SHP77 treated with DMSO at 0.1 percent for 48 hours (cell line): ENCODE data around the gene PSMB3.
"Not testable (repeated sequence)": the region's sequence is repeated elsewhere in the genome, so short reads cannot be mapped to it uniquely, and the experiment has no call there.

Source experiments
- DNase-seq: peaks from one replicate; lab custom pipeline; 2025; lab: John Stamatoyannopoulos, UW

Gene PSMB3

DNA sequence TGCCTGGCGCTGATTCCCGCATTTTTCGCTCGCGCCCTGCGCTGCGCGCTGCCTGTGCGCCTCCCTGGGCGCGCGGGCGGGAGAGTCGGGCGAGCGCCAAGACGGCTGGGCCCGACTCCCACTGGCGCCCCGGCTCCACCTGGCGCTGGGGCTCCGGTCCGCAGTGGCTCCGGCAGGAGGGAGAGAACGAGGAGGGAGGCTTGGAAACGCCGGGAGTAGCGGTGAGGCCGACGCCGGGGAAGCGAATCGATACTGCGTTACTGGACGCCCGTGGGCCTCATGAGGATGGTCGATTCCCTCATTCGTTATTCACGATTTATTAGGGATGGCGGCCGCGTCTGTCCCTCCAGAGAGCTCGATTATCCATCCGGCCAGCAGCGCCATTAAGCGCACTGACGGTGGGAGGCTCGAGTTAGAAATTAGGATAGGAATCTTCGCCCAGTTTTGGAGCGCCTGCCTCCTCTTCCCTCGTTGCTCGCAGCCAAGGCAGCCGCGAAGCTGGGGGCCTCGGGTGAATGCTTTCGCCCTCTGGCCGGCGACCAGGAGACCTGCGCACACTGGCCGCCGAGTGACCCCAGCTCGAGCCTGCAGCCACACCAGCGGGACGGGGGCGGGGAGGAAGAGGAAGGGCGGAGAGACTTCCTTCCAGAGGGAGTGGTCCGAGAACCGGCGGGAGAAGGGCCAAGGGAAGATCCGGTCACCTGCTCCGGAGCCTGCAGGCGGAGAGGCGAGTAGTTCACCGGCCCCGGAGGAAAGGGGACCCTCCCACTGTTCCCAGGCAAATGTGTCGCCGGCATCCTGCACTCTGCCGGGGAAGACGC, 3.1 kb upstream of the PSMB3 start:
- peak; percentile 64 for DNase-seq

DNA sequence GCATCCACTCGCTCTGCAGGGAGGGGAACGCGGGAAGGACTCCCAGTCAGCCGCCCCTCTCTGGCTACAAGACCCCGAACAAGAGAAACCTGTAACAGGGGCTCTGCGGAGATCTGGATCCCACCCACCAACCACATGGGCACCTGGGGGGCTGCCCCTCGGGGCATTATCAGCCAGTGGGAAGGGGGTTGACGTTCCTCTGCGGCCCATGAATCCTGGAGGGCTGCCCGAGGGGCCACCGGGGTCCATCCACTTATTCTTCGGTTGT, 2.6 kb upstream of the PSMB3 start:
- no peak for DNase-seq

DNA sequence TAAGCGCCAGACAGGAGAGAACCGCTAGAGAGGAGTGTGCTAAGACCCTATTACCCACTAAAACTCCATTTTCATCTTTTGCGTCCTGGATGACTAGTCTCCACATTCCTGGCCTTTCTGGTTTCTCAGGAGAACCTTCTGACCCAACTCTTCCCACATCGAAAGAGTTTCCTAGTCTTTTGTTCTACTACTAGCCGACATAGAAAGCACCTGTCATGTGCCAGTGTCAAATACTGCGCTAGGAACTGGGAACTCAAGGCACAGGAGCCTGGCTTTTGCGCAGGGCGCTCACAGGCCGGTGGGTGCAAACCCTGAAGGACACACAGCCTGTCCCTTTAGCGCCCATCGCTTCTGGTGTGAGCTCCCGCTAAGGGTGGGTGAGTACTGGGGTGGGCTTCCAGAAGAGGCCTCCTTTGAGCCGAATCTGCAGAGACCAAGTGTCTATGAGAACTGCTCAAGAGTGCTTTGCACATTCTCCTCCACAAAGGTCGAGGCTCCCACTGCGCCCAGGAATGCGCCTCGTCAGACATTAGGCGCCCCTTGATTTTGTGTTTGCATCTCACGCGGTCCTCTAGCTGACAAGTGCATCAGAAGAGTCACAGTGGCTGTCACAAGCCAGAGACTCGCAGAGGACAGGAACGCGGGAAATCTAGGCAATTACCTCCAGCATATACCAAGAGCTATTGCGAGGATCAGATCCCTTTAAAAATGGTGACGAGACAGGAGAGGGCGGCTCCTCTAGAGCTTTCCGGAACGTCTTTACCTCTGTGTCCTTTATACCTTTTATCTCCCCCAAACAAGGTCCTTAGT, 2.0 kb upstream of the PSMB3 start:
- DNase-seq, result no peak

DNA sequence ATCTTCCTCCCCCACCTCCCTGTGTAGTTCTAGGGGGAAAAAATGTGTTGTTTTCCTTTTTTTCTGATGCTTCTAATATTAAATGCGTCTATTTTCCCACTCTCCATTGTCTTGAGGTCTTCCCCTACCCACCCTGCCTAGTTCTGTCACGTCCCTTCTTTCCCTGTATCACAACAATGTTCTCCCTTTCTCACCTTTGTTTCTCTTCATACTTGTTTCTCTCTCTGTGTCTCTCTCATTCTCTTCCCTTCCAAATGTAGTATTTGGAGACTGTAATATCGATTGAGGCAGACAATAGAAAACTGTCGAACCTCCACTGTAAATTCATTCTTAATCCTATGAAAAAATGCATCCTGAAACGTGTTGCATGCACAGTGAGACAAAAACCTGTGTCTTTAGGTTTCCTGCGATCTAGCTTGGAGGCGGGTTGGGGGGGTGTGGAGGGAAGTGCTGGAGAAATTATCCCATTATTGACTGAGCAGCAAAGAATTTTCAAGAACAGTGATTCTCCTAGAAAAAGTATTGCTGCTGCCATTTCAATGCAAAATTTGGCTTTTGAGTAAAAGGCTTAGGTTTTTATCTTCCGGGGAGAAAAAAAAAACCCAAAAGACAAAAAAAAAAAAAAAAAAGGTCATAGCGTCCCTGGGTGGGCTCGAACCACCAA, 1.3 kb upstream of the PSMB3 start:
- DNase-seq, result no peak

DNA sequence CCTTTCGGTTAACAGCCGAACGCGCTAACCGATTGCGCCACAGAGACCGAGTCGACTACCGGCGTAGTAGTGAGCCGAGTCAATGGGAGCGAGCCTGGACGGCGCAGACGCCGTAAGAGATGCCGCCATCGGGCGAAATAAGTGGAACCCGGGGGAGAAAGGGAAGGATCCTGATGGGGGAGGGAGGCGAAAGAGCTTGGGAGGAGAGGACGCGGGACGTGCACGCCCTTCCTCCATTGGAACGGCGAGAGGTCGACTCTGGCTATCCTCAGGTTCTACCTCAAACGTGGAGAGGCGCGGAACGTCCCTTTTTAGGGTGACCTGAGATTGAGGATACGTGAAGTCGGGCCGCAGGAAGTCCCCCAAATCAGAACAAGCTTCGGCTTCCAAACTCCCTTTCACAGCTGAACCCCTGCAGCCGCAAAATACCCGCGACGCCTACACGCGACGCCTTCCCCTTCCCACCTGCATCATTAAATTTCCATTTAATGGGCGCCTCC, 683 bp upstream of the PSMB3 start:
- peak; percentile 52 for DNase-seq

DNA sequence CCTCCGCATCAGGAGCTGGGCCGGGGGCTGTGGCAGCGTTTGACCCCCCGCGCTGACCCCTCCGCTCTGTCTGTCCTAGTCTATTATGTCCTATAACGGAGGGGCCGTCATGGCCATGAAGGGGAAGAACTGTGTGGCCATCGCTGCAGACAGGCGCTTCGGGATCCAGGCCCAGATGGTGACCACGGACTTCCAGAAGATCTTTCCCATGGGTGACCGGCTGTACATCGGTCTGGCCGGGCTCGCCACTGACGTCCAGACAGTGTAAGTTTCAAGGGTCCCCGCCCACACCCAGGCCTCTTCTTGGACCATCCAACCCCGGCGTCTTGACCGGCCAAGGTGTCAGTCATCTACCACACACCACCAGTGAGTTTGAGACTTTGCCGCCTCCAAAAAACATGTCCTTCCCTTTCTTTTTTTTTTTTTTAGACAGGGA, 548 bp downstream of the PSMB3 start:
- DNase-seq, result no peak

DNA sequence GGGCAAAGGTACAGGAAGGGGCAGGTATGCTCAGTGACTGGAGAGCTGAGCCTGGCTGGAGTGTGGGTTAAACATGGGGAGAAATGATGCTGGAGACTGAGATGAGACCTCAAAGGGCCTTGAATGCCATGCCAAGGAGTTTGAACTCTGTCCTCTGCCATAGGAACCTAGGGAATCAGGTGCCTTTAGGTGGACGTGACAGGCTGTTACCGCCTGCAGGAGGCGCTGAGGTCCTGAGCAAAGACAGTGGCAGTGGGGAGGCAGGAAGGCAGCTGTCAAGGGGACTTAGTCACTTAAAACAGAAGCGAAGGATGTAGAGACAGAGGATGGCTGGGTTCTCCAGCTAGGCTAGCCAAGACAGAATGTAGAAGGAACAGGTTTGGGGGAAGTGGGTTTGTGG, 9.1 kb downstream of the PSMB3 start:
- no peak for DNase-seq

DNA sequence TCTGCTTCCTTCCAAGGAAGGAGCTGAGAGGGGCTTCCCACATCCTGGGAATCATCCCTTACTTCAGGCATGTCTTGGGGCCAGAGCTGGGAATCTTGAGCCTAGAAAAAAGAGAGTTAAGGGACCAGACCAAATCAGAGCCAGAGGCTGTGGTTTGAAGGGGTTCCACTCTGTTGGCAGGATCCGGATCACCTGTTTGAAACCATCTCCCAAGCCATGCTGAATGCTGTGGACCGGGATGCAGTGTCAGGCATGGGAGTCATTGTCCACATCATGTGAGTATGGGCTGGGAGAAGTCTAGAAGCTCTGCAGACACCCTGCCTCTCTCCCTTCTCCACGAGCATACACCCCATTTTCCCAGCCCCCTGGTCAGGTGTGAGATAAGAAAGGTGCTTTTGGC, 9.7 kb downstream of the PSMB3 start:
- no peak for DNase-seq

DNA sequence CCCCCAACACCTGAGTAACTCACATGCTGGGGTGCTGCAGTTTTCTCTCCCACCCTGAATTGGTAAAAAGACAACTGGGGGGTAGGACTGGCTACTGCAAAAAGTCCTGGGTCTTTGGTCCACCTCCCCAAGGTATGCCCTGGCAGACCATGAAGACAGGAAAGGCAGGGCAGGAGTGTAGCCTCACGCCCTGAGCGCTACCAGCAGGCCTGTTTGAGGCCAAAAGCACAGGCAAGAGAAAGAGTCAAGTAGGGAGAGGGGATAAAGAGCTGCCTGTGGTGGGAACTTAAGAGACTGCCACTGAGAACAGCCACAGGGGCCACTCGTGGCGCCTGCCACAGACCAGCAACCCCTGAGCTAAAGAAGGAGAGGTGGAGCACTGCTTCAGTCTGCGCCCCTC, 13.8 kb downstream of the PSMB3 start:
- DNase-seq, result no peak

DNA sequence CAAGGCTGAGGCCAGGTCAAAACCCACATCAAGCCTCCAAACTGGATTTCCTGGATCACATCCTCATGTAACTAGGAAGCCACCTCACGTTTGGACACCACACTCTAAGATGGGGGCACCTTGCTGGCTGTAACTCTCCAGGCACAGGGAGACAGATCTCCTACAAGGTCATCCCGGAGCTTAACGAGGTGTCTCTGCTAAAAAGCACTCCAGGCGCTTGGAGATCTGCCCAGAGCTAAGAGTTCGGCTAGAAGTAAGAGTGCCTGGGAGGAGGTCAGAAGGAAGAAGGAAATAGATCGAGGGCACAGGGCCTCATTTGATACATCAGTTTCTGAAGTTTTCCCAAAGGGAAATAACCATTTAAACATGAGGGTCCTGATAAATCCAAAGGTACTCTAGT, 15.9 kb downstream of the PSMB3 start:
- DNase-seq, result no peak

DNA sequence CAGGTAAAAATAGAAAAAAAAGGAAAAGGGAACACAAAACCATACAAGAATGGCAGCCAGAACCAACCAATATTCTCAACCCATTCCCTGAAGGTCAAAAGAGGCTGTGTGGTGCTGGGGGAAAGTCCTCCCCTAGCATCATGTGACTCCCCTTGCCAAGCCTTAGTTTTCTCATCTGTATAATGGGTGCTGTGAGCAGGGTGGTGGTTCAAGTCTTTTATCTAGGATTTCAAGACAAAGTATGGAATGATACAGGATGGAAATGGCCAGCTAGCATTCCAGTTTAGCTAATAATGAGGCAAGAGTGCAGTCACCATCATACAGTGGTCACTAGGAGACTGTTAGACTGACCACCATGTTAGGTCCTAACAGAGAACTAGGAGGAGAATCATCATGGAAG, 20.7 kb downstream of the PSMB3 start:
- DNase-seq, result no peak

DNA sequence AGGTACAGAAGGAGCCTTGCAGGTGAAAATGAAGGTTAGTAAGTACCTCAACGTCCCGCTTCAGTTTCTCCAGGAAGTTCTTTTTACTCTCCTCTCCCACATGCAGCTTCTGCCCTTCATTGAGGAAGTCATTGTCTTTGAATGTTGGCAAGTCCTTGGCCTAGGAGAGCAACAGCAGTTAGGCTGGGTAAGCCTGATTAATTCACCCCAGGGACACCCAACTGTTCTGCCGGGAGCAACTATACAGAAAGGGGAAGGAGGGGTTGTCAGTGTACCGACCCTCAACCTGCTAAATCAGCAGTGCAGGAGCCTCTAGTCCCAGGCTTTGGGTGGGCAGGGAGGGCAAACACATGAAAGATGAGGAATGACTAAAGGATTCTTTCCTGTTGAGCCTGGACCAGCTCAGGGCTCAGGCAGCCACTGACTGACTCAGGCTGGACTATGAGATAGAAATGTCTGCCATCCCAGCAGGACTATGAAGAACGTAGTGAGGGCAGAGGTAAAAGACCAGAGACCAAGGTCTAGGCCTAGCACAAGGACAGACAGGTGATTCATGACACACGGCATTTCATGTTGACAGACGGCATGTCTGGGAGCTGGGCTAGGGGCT, 25.2 kb downstream of the PSMB3 start:
- no peak for DNase-seq

DNA sequence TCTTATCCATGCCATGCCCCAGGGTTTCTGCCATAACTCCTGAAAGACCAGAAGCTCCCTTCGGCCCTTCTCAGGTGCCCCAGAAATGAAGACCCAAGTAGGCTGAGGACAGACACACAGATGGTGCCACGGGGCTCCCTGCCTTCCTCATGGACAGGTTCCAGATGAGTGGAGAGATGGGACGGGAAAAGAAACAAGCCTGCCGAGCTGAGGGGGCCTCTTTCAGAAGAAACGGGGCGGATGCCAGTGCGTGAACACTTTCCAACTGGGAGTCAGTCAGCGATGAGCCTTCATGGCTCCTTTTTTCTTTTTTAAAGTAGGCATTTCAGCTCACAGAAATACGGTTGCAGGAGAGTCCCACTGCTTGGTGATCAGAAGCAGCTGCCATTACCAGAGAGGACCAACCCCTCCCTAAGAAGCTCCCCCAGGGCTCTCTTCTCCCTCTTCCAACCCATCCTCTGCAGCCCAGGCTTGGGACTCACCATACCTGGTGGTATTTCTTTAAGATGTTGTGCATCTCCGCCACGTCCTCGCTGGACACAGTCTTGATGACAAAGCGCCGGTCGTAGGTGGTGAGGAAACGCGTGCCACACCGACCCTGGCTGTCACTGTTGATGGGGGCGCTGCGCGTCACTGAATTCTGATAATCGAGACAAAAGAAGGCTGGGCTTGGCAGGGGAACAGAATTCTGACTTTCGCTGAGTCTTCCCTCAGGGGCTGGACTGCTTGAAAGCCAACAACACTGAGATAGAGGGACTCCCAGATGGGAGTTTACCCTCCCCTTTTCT, 27.6 kb downstream of the PSMB3 start:
- DNase-seq, result no peak

DNA sequence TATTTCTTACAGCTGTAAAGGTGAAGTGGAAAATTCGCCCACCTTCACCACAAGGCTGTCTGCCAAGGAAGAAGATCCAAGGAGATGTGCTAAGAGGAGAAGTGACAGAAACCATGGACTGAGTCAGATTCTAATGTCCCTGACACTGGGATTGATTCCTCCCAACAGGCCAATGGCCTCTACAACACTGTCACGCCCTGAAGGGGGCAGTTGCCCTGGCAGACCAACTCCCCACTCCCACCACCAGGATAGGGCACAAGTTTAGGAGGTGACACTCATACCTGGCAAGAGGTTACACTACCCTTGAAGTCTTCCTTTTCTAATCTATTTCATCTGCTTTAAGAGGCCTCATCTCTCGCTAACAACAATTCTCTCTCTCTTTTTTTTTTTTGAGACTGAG, 30.7 kb downstream of the PSMB3 start:
- DNase-seq, result no peak

DNA sequence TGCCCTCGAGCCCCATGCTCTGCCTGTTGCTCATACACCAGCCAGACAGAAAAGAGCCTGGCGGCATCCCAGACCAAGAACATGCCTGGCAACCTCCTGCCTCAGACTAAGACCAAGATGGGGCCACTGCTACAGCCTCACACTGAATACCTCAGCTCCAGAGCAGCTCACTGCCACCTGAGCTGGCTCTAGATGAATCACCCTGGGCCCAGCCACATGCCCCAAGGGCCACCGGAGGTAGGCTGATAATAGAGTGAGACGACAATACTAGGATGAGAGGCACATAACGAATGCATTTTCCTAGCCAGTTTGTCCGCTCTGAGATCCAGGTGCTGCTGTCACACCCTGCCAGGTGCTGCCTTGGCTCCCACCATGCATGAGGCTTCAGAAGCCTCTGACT, 33.8 kb downstream of the PSMB3 start:
- DNase-seq, result no peak

DNA sequence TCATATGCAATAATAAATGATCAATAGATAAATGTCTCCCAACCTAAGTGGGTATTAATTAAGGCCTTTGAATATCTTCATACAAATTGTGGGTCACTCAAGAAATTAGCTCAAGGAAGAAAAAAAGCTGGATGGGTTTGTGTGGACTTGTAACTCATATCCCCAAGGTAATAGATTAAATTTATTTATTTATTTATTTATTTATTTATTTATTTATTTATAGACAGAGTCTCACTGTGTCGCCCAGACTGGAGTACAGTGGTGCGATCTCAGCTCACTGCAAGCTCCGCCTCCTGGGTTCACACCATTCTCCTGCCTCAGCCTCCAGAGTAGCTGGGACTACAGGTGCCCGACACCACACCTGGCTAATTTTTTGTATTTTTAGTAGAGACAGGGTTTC, 35.5 kb downstream of the PSMB3 start:
- DNase-seq, result not testable (repeated sequence)

DNA sequence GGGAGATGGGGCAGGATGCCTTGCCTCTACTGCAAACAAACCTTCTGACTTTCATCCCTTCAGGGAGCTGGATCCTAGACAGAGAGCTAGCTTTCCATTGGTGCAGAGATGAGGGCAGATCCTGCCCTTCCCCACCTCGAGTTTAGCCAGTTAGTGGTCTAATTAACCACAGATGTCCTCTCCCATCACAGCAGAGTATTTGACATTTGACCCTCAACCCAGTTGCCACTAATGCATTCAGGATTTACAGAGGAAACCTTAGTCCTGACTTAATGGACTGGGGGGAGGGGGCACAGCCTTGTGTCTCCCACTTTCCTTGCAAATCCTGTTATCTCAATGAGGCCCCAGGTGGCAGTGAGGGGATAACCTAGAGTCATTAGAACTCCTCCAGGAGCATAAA, 36.6 kb downstream of the PSMB3 start:
- no peak for DNase-seq

DNA sequence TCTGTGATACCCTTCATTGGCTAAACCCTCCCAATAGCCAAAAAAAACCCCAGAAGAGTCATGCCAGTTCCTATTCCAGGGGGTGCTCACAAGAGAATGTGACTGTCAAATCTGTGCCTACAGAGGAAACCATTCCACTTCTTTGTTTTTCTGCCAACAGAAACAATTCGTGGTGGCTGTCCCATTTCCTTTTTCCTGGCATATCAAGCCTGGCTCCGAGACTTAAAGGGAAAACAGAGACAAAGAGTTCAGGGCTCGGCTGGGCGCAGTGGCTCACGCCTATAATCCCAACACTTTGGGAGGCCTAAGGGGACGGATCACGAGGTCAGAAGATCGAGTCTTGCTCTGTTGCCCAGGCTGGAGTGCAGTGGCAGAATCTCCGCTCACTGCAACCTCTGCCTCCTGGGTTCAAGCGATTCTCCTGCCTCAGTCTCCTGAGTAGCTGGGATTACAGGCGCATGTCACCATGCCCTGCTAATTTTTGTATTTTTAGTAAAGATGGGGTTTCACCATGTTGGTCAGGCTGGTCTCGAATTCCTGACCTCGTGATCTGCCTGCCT, 37.7 kb downstream of the PSMB3 start:
- DNase-seq, result not testable (repeated sequence)

DNA sequence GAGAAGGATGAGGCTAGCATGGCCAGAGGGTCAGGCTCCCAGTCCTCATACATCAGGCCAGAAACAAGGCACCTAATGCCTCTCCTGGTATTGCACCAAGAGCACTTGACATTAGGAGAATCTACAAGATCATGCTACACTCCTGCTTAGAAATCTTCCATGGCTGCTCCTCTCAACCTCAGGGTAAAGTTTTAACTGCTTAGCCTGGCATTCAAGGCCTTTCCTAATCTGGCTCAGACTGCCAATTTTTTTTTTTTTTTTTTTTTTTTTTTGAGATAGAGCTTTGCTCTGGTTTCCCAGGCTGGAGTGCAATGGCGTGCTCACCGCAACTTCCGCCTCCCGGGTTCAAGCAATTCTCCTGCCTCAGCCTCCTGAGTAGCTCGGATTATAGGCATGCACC, 38.6 kb downstream of the PSMB3 start:
- DNase-seq, result no peak

DNA sequence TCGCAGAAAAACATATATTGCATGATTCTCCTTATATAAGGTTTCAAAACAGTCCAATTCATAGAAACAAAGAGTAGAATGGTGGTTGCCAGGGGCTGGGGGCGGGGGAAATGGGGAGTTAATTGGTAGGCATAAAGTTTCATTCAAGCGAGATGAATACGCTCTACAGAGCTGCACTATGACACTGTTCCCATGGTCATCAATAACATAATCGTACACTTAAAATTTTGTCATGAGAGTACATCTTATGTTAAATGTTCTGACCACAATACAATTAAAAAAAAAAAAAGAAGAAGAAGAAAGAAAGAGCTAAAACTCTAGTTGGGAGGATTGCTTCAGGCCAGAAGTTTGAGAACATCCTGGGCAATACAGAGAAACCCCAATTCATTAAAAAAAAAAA, 41.7 kb downstream of the PSMB3 start:
- DNase-seq, result no peak

DNA sequence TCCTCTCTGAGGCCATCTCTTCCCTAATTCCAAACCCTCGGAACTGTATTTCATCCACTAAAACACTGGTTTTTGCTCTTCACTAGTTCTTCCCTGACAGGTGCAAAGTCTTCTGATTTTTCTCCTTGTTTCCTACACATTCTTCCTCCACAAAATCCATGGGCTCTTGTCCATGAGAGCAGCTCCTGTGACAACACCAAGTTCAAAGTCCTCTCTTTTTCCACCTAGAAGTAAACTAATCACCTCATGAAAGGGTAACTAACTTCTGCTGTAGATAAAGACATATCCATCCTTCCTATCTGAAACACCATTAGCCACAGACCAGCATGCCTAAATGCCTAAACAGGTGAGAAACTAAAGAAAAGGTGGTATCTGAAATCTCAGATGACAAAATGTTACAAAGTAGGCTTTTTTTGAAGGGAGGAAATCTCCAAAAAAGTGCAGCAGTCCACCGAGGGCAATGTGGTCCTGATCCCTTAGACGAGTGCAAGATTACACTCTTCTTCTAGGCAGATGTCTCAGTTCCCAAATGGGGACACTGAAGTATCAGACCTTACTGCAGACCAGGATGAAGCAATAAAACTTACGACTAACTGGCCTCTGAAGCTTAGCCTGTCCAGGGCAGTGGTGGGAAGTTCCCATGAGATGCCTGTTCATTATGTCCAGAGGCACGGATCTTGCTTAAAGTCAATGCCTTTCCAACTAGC, 44.1 kb downstream of the PSMB3 start:
- DNase-seq, result no peak
